SK-N-SH treated with all-trans-retinoic acid at 6 μM for 48 hours (cell line): ENCODE measurements around the gene CUL2.

Experiments
- ATAC-seq: fragments of 200-7000 bp; cut with Tn5 transposase; 3 replicates; pipeline ENCODE4 v1.9.1; 2020; ENCODE audit warnings: mild to moderate bottlenecking, moderate library complexity
- BACH2 ChIP-seq: fragments of 250-450 bp; sonication (Bioruptor Pico); IDR thresholded peaks from 2 replicates; pipeline ENCODE4 v1.9.0; 2021; ENCODE audit warnings: mild to moderate bottlenecking, borderline replicate concordance
- CSDC2 ChIP-seq: fragments of 250-450 bp; sonication (Bioruptor Pico); IDR thresholded peaks from 2 replicates; pipeline ENCODE4 v1.5.0; 2020; ENCODE audit warnings: mild to moderate bottlenecking, moderate library complexity
- ESRRG ChIP-seq: fragments of 250-450 bp; sonication (Bioruptor Pico); IDR thresholded peaks from 2 replicates; pipeline ENCODE4 v1.6.1; 2021; ENCODE audit warnings: mild to moderate bottlenecking
- GLIS3 ChIP-seq: fragments of 250-450 bp; sonication (Bioruptor Pico); IDR thresholded peaks from 2 replicates; pipeline ENCODE4 v1.5.0; 2020; ENCODE audit warnings: mild to moderate bottlenecking, moderate library complexity
- OSR1 ChIP-seq: fragments of 250-450 bp; sonication (Bioruptor Pico); IDR thresholded peaks from 2 replicates; pipeline ENCODE4 v1.8.0; 2022; ENCODE audit warnings: moderate library complexity, mild to moderate bottlenecking, inconsistent platforms
- POU6F1 ChIP-seq: fragments of 250-450 bp; sonication (Bioruptor Pico); IDR thresholded peaks from 2 replicates; pipeline ENCODE4 v1.8.0; 2021; ENCODE audit warnings: low read depth, mild to moderate bottlenecking, moderate library complexity, borderline replicate concordance
- PPARA ChIP-seq: fragments of 250-450 bp; sonication (Bioruptor Pico); IDR thresholded peaks from 2 replicates; pipeline ENCODE4 v1.5.0; 2020; ENCODE audit warnings: mild to moderate bottlenecking, borderline replicate concordance
- RARB ChIP-seq: fragments of 250-450 bp; sonication (Bioruptor Pico); IDR thresholded peaks from 2 replicates; pipeline ENCODE4 v1.8.0; 2021; ENCODE audit warnings: mild to moderate bottlenecking, moderate library complexity
- TOX ChIP-seq: fragments of 250-450 bp; sonication (Bioruptor Pico); IDR thresholded peaks from 2 replicates; pipeline ENCODE4 v1.8.0; 2021; ENCODE audit warnings: mild to moderate bottlenecking, moderate library complexity, borderline replicate concordance
- ZC3H10 ChIP-seq: fragments of 250-450 bp; sonication (Bioruptor Pico); IDR thresholded peaks from 2 replicates; pipeline ENCODE4 v1.5.1; 2021; ENCODE audit warnings: mild to moderate bottlenecking, moderate library complexity
- ZFP3 ChIP-seq: fragments of 250-450 bp; sonication (Bioruptor Pico); IDR thresholded peaks from 2 replicates; pipeline ENCODE4 v1.5.0; 2020; ENCODE audit warnings: mild to moderate bottlenecking, moderate library complexity
- ZFP30 ChIP-seq: fragments of 450-650 bp; formaldehyde crosslinking; IDR thresholded peaks from 2 replicates; pipeline ENCODE4 v1.5.0; 2022; ENCODE audit warnings: mild to moderate bottlenecking, moderate library complexity
- ZNF565 ChIP-seq: fragments of 450-650 bp; formaldehyde crosslinking; conservative IDR thresholded peaks from 2 replicates; pipeline ENCODE4 v1.5.0; 2020; ENCODE audit warnings: low read depth, mild to moderate bottlenecking, moderate library complexity
- ZNF70 ChIP-seq: fragments of 450-650 bp; formaldehyde crosslinking; IDR thresholded peaks from 2 replicates; pipeline ENCODE4 v1.5.0; 2020; ENCODE audit warnings: mild to moderate bottlenecking, moderate library complexity
- ZNF8 ChIP-seq: fragments of 450-650 bp; formaldehyde crosslinking; IDR thresholded peaks from 2 replicates; pipeline ENCODE4 v1.5.0; 2020; ENCODE audit warnings: mild to moderate bottlenecking, moderate library complexity
- TF ChIP-seq, protein P1 (sequence below): fragments of 250-450 bp; sonication (Bioruptor Pico); IDR thresholded peaks from 2 replicates; pipeline ENCODE4 v1.5.0; 2020; ENCODE audit warnings: mild to moderate bottlenecking, moderate library complexity
- TF ChIP-seq, protein P2 (sequence below): fragments of 250-450 bp; sonication (Bioruptor Pico); IDR thresholded peaks from 2 replicates; pipeline ENCODE4 v1.8.0; 2020; ENCODE audit warnings: mild to moderate bottlenecking, moderate library complexity, borderline replicate concordance
- TF ChIP-seq, protein P3 (sequence below): fragments of 250-450 bp; sonication (Bioruptor Pico); IDR thresholded peaks from 2 replicates; pipeline ENCODE4 v1.5.1; 2020; ENCODE audit warnings: low read depth, mild to moderate bottlenecking, moderate library complexity

Gene CUL2

GRCh38 chr10:34998940-34999339 is 91.2 kb downstream of the CUL2 start (continued):
- TF ChIP-seq, protein P1, sequence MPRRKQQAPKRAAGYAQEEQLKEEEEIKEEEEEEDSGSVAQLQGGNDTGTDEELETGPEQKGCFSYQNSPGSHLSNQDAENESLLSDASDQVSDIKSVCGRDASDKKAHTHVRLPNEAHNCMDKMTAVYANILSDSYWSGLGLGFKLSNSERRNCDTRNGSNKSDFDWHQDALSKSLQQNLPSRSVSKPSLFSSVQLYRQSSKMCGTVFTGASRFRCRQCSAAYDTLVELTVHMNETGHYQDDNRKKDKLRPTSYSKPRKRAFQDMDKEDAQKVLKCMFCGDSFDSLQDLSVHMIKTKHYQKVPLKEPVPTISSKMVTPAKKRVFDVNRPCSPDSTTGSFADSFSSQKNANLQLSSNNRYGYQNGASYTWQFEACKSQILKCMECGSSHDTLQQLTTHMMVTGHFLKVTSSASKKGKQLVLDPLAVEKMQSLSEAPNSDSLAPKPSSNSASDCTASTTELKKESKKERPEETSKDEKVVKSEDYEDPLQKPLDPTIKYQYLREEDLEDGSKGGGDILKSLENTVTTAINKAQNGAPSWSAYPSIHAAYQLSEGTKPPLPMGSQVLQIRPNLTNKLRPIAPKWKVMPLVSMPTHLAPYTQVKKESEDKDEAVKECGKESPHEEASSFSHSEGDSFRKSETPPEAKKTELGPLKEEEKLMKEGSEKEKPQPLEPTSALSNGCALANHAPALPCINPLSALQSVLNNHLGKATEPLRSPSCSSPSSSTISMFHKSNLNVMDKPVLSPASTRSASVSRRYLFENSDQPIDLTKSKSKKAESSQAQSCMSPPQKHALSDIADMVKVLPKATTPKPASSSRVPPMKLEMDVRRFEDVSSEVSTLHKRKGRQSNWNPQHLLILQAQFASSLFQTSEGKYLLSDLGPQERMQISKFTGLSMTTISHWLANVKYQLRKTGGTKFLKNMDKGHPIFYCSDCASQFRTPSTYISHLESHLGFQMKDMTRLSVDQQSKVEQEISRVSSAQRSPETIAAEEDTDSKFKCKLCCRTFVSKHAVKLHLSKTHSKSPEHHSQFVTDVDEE = no peak
- TF ChIP-seq ZNF565 (CRISPR knock-in tag) (no peak), ZNF70 (no peak), RARB (CRISPR knock-in tag) (no peak), ZC3H10 (CRISPR knock-in tag) (no peak), BACH2 (CRISPR knock-in tag) (no peak), PPARA (CRISPR knock-in tag) (no peak), TOX (no peak)

GRCh38 chr10:34996843-34997242 is 93.3 kb downstream of the CUL2 start:
- TF ChIP-seq CSDC2 (CRISPR knock-in tag) (no peak), ZFP3 (no peak), ZC3H10 (CRISPR knock-in tag) (no peak), GLIS3 (CRISPR knock-in tag) (no peak), ZNF8 (no peak), TOX (no peak), ZNF70 (no peak), PPARA (CRISPR knock-in tag) (no peak), POU6F1 (CRISPR knock-in tag) (no peak), ESRRG (CRISPR knock-in tag) (no peak)
- TF ChIP-seq, protein P2, sequence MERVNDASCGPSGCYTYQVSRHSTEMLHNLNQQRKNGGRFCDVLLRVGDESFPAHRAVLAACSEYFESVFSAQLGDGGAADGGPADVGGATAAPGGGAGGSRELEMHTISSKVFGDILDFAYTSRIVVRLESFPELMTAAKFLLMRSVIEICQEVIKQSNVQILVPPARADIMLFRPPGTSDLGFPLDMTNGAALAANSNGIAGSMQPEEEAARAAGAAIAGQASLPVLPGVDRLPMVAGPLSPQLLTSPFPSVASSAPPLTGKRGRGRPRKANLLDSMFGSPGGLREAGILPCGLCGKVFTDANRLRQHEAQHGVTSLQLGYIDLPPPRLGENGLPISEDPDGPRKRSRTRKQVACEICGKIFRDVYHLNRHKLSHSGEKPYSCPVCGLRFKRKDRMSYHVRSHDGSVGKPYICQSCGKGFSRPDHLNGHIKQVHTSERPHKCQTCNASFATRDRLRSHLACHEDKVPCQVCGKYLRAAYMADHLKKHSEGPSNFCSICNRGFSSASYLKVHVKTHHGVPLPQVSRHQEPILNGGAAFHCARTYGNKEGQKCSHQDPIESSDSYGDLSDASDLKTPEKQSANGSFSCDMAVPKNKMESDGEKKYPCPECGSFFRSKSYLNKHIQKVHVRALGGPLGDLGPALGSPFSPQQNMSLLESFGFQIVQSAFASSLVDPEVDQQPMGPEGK = no peak
- TF ChIP-seq, protein P3, sequence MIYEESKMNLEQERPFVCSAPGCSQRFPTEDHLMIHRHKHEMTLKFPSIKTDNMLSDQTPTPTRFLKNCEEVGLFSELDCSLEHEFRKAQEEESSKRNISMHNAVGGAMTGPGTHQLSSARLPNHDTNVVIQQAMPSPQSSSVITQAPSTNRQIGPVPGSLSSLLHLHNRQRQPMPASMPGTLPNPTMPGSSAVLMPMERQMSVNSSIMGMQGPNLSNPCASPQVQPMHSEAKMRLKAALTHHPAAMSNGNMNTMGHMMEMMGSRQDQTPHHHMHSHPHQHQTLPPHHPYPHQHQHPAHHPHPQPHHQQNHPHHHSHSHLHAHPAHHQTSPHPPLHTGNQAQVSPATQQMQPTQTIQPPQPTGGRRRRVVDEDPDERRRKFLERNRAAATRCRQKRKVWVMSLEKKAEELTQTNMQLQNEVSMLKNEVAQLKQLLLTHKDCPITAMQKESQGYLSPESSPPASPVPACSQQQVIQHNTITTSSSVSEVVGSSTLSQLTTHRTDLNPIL (CRISPR knock-in tag) = no peak
- TF ChIP-seq, protein P1 = no peak
- no peak for ATAC-seq

DNA sequence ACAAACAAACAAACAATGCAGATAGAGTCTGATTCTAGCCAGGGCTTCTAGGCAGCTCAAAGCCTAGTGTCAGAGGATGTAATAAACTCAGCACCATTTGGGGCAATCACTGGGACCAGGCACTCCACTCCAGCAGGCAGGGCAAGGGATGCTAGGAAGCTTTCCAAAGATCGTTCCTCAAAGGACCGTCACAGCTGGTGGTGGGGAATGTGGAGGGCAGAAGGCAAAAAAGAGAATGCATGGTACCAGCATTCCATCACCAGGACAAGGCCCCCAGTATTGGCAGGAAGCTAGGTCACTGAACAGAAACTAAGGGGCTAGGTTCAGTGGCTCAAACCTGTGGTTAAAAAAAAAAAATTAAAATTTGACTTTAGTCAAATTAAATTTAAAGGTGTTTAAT is 94.2 kb downstream of the CUL2 start:
- no peak for TF ChIP-seq OSR1 (CRISPR knock-in tag)
- TF ChIP-seq, all 23 proteins: peak for 0

GRCh38 chr10:34994565-34995142 is 95.5 kb downstream of the CUL2 start:
- peak; percentile 87 for ATAC-seq
- TF ChIP-seq ZNF565 (CRISPR knock-in tag) (no peak), ZC3H10 (CRISPR knock-in tag) (no peak), POU6F1 (CRISPR knock-in tag) (no peak), BACH2 (CRISPR knock-in tag) (no peak), ZFP30 (CRISPR knock-in tag) (no peak), ESRRG (CRISPR knock-in tag) (no peak), ZNF70 (no peak), OSR1 (CRISPR knock-in tag) (no peak)
- TF ChIP-seq, protein P1 = no peak
- TF ChIP-seq, protein P3 (CRISPR knock-in tag) = no peak

More for the DNA sequence above, 94.2 kb downstream of the CUL2 start:
- ATAC-seq = no peak
